K562 (cell line): ENCODE measurements around the gene PTPRZ1.

Experiments used
- BRF2 ChIP-seq: IDR thresholded peaks from 3 replicates; pipeline ENCODE4 v1.6.1; 2011; ENCODE audit warnings: borderline replicate concordance, mild to moderate bottlenecking; ENCODE audit not compliant: insufficient read length, insufficient read depth
- CEBPB ChIP-seq: fragments of 450-650 bp; IDR thresholded peaks from 2 replicates; pipeline ENCODE4 v1.6.1; 2016; ENCODE audit warnings: missing genetic modification characterization, missing compliant biosample characterization
- EP300 ChIP-seq: IDR thresholded peaks from 2 replicates; pipeline ENCODE4 v1.6.1; 2012; ENCODE audit warnings: low read length, improper control_type of control experiment
- REST ChIP-seq, 2 experiments: fragments of 450-650 bp; formaldehyde crosslinking in 1 of 2; IDR thresholded peaks; 2 replicates each; pipeline versions ENCODE4 v1.4.0 to v1.6.1; 2014 to 2020; ENCODE audit warnings: mild to moderate bottlenecking in 2 of 2, borderline replicate concordance in 1 of 2, low read depth in 1 of 2
- SAP30 ChIP-seq: fragments of 200-600 bp; sonication (generic); IDR thresholded peaks from 2 replicates; pipeline ENCODE4 v1.6.1; 2012; ENCODE audit warnings: borderline replicate concordance, low read depth, mild to moderate bottlenecking, moderate library complexity, low read length, control low read depth, inconsistent platforms; ENCODE audit not compliant: insufficient read depth, poor library complexity, severe bottlenecking

- no peak for TF ChIP-seq CEBPB (tag)
- no peak for TF ChIP-seq BRF2
- TF ChIP-seq REST (IDR thresholded peaks at IDR 0.05; ENCODE audit: borderline replicate concordance), result no peak
- TF ChIP-seq REST (CRISPR knock-in tag; IDR thresholded peaks at IDR 0.05; ENCODE audit: low read depth), result no peak
- no peak for TF ChIP-seq SAP30
- TF ChIP-seq EP300, result no peak
These were observed 18.8 kb downstream of the PTPRZ1 start for GRCh38 chr7:121891731-121892130.
